Motor neuron (in vitro differentiated cells): ENCODE measurements around the gene IRS2. TPM values are rescaled to one million over a fixed set of nuclear protein-coding genes. Genes with fewer than 3 reads are reported as not detected.
"Not testable (repeated sequence)": the region's sequence is repeated elsewhere in the genome, so short reads cannot be mapped to it uniquely, and the experiment has no call there.

Source experiments
- ATAC-seq, 8 experiments: fragments of 200-7000 bp; cut with Tn5 transposase; replicated peaks in 6 of 8; 2 replicates each; pipeline ENCODE4 v1.8.0; 2021; ENCODE audit warnings: mild to moderate bottlenecking in 8 of 8, moderate library complexity in 8 of 8
- H3K27ac ChIP-seq, 2 donors: fragments of 250-450 bp; sonication (Bioruptor Pico); 2 replicates each; pipeline ENCODE4 v1.9.0; 2021; ENCODE audit warnings: antibody characterized with exemption in 2 of 2, mild to moderate bottlenecking in 2 of 2, moderate library complexity in 1 of 2
- H3K4me1 ChIP-seq, 2 donors: fragments of 250-450 bp; sonication (Bioruptor Pico); replicated peaks in 1 of 2; 2 replicates each; pipeline ENCODE4 v1.6.1; 2021; ENCODE audit warnings: antibody characterized with exemption in 2 of 2, mild to moderate bottlenecking in 2 of 2, moderate library complexity in 1 of 2
- H3K4me3 ChIP-seq, 5 donors: fragments of 250-450 bp; sonication (Bioruptor Pico); 2 replicates each; pipeline ENCODE4 v1.9.0; 2021; ENCODE audit warnings: antibody characterized with exemption in 5 of 5, mild to moderate bottlenecking in 5 of 5, moderate library complexity in 4 of 5
- WGBS, 10 experiments: fragments of 450-650 bp; shearing (Covaris generic); methylation state at CpG; one replicate each; pipeline ENCODE4 v1.0.0; 2022; 5-methylcytosine and 5-hydroxymethylcytosine counted together
- in situ Hi-C, 9 experiments: fragments of 400-800 bp; cut with MboI; loops; one replicate each; pipeline ENCODE4 v1.15.0; 2021; ENCODE audit warnings: low sequenced_read_pairs in 9 of 9, low pct_unique_long_range_greater_than_20kb in 2 of 9; ENCODE audit not compliant: unreplicated experiment in 9 of 9
- total RNA-seq, 8 experiments: library from RNA; unstranded; fragments of 300-600 nt; gene quantifications; 2 replicates each; pipeline versions ENCODE4 v1.2.3 to v1.2.4, GENCODE V29; 2022

The IRS2 gene
- 10 to 100 TPM in 3 of 8 experiments, 1 to 10 TPM in 4, under 1 TPM in 1; 0.20 to 13.5 (median 7.7) TPM for total RNA-seq

- Histone ChIP-seq H3K27ac (peak within 1 kb of the TSS; percentile 83 to 92), H3K4me3 (peak within 1 kb of the TSS; percentile 67 to 92 (median 78)), H3K4me1 (peaks cover 13 to 20% of the 10 kb centered on the region in 2 donors)
- 2% methylated on average over 19 of the region's 98 CpGs; no CpG with 5 or more reads in 9 of the 10 experiments for WGBS, 10 experiments
- in situ Hi-C loops, result loop anchor here in 7 of 9 experiments (25.0 kb wide), 4 partner anchors 326 to 824 kb away; no protein-coding TSS in a partner anchor
- peak; percentile 75 to 90 (median 77) for ATAC-seq
Observed at GRCh38 chr13:109786457-109787134, at the start of gene IRS2. Gene IRS2, minus strand, starts transcription at chr13:109786583. Its CDS starts 530 bp downstream, at chr13:109786053.

DNA sequence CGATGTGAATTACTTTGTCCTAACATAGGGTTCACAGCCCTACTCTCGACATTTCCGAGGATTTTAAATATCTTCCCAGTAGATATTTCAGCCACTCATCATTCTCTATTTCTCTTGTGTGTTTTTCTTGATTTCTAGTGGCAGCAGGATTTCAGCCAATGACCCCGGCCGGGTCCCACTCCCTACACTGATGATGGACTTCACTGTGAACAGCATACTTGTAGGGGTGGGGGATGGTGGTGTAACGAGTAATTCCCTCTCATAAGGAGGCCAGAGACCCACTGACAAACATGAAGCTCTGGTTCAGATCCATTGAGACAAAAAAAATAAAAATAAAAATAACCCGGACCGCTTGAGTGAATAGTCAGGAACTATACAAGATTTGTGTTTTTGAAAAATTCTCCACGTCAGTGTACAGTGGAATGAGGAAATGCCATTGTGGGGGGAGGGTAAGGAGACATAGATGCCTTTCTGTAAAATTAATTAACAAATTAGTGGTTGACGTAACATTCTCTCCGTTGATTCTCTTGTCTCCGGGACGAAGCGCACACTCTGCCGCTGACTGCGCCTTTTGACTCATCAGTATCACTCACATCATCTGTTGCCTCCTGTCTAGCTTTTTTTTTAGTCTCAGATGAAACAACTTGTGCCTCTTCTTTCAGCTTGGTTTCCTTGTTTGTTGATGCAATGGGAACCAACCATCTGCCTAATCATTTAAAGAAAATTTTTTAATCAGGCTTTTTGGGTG is 48.8 kb upstream of the IRS2 start:
- ATAC-seq, result peak in 3 of 8 experiments; percentile 75 to 93 (median 88)
- in situ Hi-C loops, result no loop called here
- 54 to 97% (median 87%) methylated on average over 2 to 16 of the region's 16 CpGs for WGBS, 10 experiments
- Histone ChIP-seq H3K4me3 (no peak overlapping the region), H3K4me1 (peaks cover 0 to 20% of the 10 kb centered on the region in 2 donors), H3K27ac (no peak overlapping the region)

- peaks cover 0 to 17% of the 10 kb centered on the region in 2 donors for H3K4me1 ChIP-seq
- H3K27ac ChIP-seq, result no peak overlapping the region
- WGBS, 10 experiments, result 18 to 100% (median 80%) methylated on average over 1 to 4 of the region's 5 CpGs; no CpG with 5 or more reads in 5 of the 10 experiments
- ATAC-seq, result no peak
- in situ Hi-C loops, result no loop called here
- no peak overlapping the region for H3K4me3 ChIP-seq
Observed at GRCh38 chr13:109833940-109834339, 47.6 kb upstream of the IRS2 start.

- in situ Hi-C loops, result no loop called here
- Histone ChIP-seq H3K4me3 (no peak overlapping the region), H3K4me1 (peaks cover 0 to 17% of the 10 kb centered on the region in 2 donors), H3K27ac (no peak overlapping the region)
- no peak for ATAC-seq
- WGBS, 10 experiments, result 5 to 94% (median 91%) methylated on average over 1 to 5 of the region's 5 CpGs; no CpG with 5 or more reads in 2 of the 10 experiments
Observed at GRCh38 chr13:109833071-109833470, 46.7 kb upstream of the IRS2 start.

DNA sequence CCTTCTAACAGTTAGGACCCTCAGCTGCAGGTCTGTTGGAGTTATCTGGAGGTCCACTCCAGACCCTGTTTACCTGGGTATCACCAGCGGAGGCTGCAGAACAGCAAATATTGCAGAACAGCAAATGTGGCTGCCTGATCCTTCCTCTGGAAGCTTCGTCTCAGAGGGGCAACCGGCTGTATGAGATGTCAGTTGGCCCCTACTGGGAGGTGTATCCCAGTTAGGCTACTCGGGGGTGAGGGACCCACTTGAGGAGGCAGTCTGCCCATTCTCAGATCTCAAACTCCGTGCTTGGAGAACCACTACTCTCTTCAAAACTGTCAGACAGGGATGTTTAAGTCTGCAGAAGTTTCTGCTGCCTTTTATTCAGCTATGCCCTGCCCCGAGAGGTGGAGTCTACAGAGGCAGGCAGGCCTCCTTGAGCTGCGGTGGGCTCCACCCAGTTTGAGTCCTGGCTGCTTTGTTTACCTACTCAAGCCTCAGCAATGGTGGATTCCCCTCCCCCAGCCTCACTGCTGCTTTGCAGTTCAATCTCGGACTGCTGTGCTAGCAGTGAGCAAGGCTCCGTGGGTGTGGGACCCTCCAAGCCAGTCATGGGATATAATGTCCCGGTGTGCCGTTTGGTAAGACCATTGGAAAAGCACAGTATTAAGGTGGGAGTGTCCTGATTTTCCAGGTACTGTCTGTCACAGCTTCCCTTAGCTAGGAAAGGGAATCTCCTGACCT is 42.4 kb upstream of the IRS2 start:
- in situ Hi-C loops, result not testable (repeated sequence)

GRCh38 chr13:109823201-109823600 is 36.8 kb upstream of the IRS2 start:
- H3K4me1 ChIP-seq, ATAC-seq, in situ Hi-C loops, H3K27ac ChIP-seq, H3K4me3 ChIP-seq: not testable (repeated sequence)
- 80 to 94% (median 86%) methylated on average over 1 to 5 of the region's 6 CpGs; no CpG with 5 or more reads in 6 of the 10 experiments for WGBS, 10 experiments

More for the DNA sequence above, 42.4 kb upstream of the IRS2 start:
- not testable (repeated sequence) for ATAC-seq, H3K4me3 ChIP-seq, H3K4me1 ChIP-seq, H3K27ac ChIP-seq
- WGBS, 10 experiments, result 60 to 100% (median 90%) methylated on average over 1 to 5 of the region's 11 CpGs; no CpG with 5 or more reads in 3 of the 10 experiments

DNA sequence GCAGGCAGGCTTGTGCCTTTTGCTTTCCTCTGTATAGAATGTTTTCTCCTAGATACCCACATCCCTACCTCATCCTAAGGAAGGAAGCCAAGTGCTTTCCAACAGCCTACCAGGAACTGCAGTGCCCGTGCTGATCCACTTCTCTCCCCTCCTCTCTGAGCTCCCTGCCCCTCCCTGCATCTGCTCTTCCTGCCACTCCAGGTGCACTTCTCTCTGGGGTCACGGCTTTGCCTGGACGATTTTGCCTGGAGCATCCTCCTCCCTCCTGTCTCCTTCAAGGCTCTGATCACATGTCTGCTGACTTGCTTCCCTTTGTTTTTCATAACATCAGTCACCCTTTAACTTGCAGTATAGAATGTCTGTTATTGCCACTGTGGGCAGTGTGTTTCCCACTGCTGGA is 34.7 kb upstream of the IRS2 start:
- H3K4me3 ChIP-seq, result no peak overlapping the region
- in situ Hi-C loops, result no loop called here
- 0 to 83% (median 33%) methylated on average over 1 to 3 of the region's 3 CpGs; no CpG with 5 or more reads in 5 of the 10 experiments for WGBS, 10 experiments
- ATAC-seq, result peak in 2 of 8 experiments; percentile 28 to 45
- H3K4me1 ChIP-seq, result peaks cover 18 to 24% of the 10 kb centered on the region in 2 donors
- H3K27ac ChIP-seq, result no peak overlapping the region

DNA sequence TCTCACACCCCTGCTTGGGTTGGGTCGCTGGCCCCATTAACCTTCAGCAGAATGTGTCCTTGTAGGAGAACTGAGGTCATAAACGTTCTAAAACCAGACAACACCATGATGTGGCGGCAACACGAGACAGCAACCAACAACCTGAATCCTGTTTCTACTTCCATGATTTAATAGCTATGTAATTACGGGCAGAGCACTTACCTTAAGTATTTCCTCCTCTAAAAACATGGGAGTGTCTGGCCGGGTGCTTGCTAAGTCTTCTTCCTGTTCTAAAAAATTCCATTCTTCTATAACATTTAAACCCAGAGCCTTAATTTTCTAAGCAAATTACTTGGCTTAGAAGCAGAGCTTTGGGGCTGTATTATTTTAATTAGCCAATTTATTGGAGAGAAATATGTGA is 33.5 kb upstream of the IRS2 start:
- peaks cover 21 to 24% of the 10 kb centered on the region in 2 donors for H3K4me1 ChIP-seq
- in situ Hi-C loops, result no loop called here
- H3K4me3 ChIP-seq, result no peak overlapping the region
- H3K27ac ChIP-seq, result no peak overlapping the region
- WGBS, 10 experiments, result 63 to 100% (median 91%) methylated on average over 1 to 4 of the region's 6 CpGs; no CpG with 5 or more reads in 2 of the 10 experiments
- no peak for ATAC-seq

GRCh38 chr13:109818886-109819285 is 32.5 kb upstream of the IRS2 start:
- ATAC-seq, result peak in 5 of 8 experiments; percentile 11 to 85 (median 80)
- Histone ChIP-seq H3K27ac (no peak overlapping the region), H3K4me1 (peaks cover 21 to 24% of the 10 kb centered on the region in 2 donors), H3K4me3 (no peak overlapping the region)
- in situ Hi-C loops, result no loop called here
- 0 to 100% (median 31%) methylated on average over 1 to 5 of the region's 5 CpGs; no CpG with 5 or more reads in 2 of the 10 experiments for WGBS, 10 experiments

DNA sequence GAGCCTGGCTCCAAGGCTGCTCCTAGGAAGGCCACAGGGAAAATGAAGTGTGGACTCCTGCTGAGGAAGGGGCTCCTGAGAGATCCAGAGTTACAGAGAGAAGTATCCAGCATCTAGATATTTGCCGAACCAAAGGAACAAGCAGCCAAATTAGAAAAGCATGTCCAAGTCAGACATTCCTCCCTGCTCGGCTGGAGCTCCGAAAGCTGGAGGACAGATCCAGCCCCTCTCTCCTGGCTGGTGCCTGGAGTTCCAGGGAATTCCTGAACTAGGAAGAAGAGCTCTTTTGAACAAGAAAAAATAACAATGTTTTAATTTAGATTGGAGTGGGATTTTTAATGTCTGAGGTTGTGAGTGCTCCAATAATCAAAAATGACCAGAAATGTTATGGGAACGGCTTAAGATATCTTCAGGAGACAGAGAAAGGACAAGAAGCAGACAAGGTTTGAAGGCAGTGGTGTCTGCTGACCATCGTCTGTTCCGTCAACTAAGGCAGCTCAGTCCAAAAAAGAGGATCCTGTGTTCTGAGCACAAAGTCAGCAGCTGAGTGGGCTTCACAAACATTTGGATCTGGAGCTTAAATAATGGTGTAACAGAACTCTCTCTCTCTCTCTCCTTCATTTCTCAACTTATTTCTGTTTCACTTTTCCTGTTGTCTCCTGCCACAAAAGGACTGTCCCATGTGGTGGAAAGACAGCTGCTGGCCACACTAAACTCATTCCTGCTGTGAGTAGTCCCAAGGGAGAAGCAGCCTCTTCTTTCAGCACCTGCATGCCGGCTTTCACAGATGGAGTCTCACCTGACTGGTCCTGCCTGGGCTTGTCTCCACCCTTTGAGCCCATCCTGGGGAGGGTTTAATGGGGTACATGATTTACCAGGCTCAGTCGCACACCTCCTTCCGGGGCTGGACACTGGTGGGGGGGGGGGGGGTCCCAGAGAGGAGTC is 31.5 kb upstream of the IRS2 start:
- H3K4me1 ChIP-seq, result peaks cover 21 to 24% of the 10 kb centered on the region in 2 donors
- H3K27ac ChIP-seq, result no peak overlapping the region
- WGBS, 10 experiments, result 30 to 100% (median 92%) methylated on average over 1 to 6 of the region's 9 CpGs; no CpG with 5 or more reads in 1 of the 10 experiments
- in situ Hi-C loops, result no loop called here
- H3K4me3 ChIP-seq, result no peak overlapping the region
- no peak for ATAC-seq

DNA sequence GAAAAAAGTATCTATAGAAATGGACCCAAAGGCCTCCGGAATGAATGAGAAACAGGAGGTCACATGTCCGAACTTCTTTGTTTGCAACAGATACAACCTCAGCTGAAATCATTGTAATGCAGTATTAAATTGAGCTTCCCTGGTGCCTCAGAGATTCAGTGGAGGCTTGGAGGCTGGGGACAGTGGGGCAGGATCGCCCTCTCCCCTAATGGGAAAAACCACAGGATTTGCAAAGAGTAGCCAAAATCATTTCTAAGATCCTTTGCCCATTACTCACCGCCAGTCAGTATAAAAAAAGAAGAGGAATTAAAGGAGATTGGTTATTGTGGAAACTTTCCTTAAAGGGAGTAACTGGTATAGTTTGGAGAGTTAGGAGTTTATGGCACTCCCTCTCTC is 30.4 kb upstream of the IRS2 start:
- Histone ChIP-seq H3K4me1 (peaks cover 21 to 24% of the 10 kb centered on the region in 2 donors), H3K27ac (peak overlapping the region in 1 of 2 donors; percentile 21), H3K4me3 (no peak overlapping the region)
- WGBS, 10 experiments, result 4 to 100% (median 31%) methylated on average over 1 to 4 of the region's 4 CpGs; no CpG with 5 or more reads in 2 of the 10 experiments
- in situ Hi-C loops, result no loop called here
- ATAC-seq, result peak in 6 of 8 experiments; percentile 6 to 85 (median 83)
